HFFc6 (cell line): Measurements from ENCODE around the gene TSPAN31. TPM values are rescaled to one million over a fixed set of nuclear protein-coding genes. Genes with fewer than 3 reads are reported as not detected.

ENCODE experiments used
- DNase-seq: peaks from one replicate; pipeline ENCODE4 v3.0.0-alpha.2; 2018
- H3K27ac Mint-ChIP-seq: 2 replicates; pipeline ENCODE4 v1.8.0; 2020; ENCODE audit warnings: mild to moderate bottlenecking, mixed read lengths
- H3K27me3 Mint-ChIP-seq: 2 replicates; pipeline ENCODE4 v1.8.0; 2021; ENCODE audit warnings: mild to moderate bottlenecking, moderate library complexity, mixed read lengths; ENCODE audit not compliant: insufficient read depth
- H3K36me3 Mint-ChIP-seq: 2 replicates; pipeline ENCODE4 v1.8.0; 2021; ENCODE audit warnings: low read depth, mixed read lengths
- H3K4me1 Mint-ChIP-seq: 2 replicates; pipeline ENCODE4 v1.8.0; 2020; ENCODE audit warnings: low read depth, mixed read lengths
- H3K4me3 Mint-ChIP-seq: 2 replicates; pipeline ENCODE4 v1.8.0; 2020; ENCODE audit warnings: mild to moderate bottlenecking, moderate library complexity, mixed read lengths
- H3K9me3 Mint-ChIP-seq: 2 replicates; pipeline ENCODE4 v1.8.0; 2020; ENCODE audit warnings: mild to moderate bottlenecking, mixed read lengths
- CTCF ChIP-seq: fragments of 200-600 bp; sonication (generic); IDR thresholded peaks from 2 replicates; pipeline ENCODE4 v1.5.0; 2021; ENCODE audit warnings: antibody characterized with exemption, mild to moderate bottlenecking
- total RNA-seq, 6 experiments: library from RNA; stranded (reverse); fragmentation: NEBNext Ultra II Directional; extraction: Animal tissue kit (Norgen Biotek cat#: 25700); gene quantifications; 2 replicates in 1 of 6; 3 replicates in 5 of 6; pipeline ENCODE4 v1.2.3, GENCODE V29; 2021

The TSPAN31 gene
- total RNA-seq, 6 experiments from 2014 or later: 20.3 to 32.3 (median 24.3) TPM

- TF ChIP-seq CTCF: no peak
- H3K4me3 Mint-ChIP-seq: no peak overlapping the region
- peaks cover 29% of the 10 kb centered on the region for H3K4me1 Mint-ChIP-seq
- H3K9me3 Mint-ChIP-seq: no peaks in the 10 kb centered on the region
- no peak for DNase-seq
- H3K36me3 Mint-ChIP-seq: peaks cover 22% of the 10 kb centered on the region
- peaks cover 3% of the 10 kb centered on the region; the same call in 1 of the 2 replicates for H3K27me3 Mint-ChIP-seq
- no peak overlapping the region for H3K27ac Mint-ChIP-seq
These were observed 33.1 kb downstream of the TSPAN31 start for GRCh38 chr12:57777911-57778310.

GRCh38 chr12:57779736-57780135 is 34.9 kb downstream of the TSPAN31 start:
- peak overlapping the region; percentile 17; the same call in 1 of the 2 replicates for H3K27ac Mint-ChIP-seq
- H3K36me3 Mint-ChIP-seq: peaks cover 26% of the 10 kb centered on the region
- DNase-seq: peak; percentile 20
- H3K9me3 Mint-ChIP-seq: no peaks in the 10 kb centered on the region
- H3K4me1 Mint-ChIP-seq: peaks cover 22% of the 10 kb centered on the region
- TF ChIP-seq CTCF: no peak
- H3K27me3 Mint-ChIP-seq: peaks cover 2% of the 10 kb centered on the region; the same call in 1 of the 2 replicates
- H3K4me3 Mint-ChIP-seq: no peak overlapping the region

GRCh38 chr12:57780284-57780897 is 35.6 kb downstream of the TSPAN31 start:
- TF ChIP-seq CTCF: no peak
- DNase-seq: no peak
- H3K4me3 Mint-ChIP-seq: no peak overlapping the region
- H3K4me1 Mint-ChIP-seq: peaks cover 22% of the 10 kb centered on the region
- H3K9me3 Mint-ChIP-seq: no peaks in the 10 kb centered on the region
- H3K27ac Mint-ChIP-seq: no peak overlapping the region; the same call in 1 of the 2 replicates
- H3K36me3 Mint-ChIP-seq: peaks cover 26% of the 10 kb centered on the region
- peaks cover 2% of the 10 kb centered on the region; the same call in 1 of the 2 replicates for H3K27me3 Mint-ChIP-seq

- peaks cover 2% of the 10 kb centered on the region; the same call in 1 of the 2 replicates for H3K27me3 Mint-ChIP-seq
- no peak overlapping the region for H3K4me3 Mint-ChIP-seq
- no peak for DNase-seq
- H3K9me3 Mint-ChIP-seq: no peaks in the 10 kb centered on the region
- no peak for TF ChIP-seq CTCF
- peaks cover 22% of the 10 kb centered on the region for H3K4me1 Mint-ChIP-seq
- H3K27ac Mint-ChIP-seq: no peak overlapping the region
- peaks cover 18% of the 10 kb centered on the region for H3K36me3 Mint-ChIP-seq
These were observed 36.4 kb downstream of the TSPAN31 start for GRCh38 chr12:57781244-57781643.

- Mint-ChIP-seq H3K27ac (no peak overlapping the region), H3K9me3 (no peaks in the 10 kb centered on the region), H3K27me3 (peaks cover 2% of the 10 kb centered on the region; the same call in 1 of the 2 replicates), H3K4me1 (peaks cover 22% of the 10 kb centered on the region), H3K4me3 (no peak overlapping the region), H3K36me3 (peaks cover 21% of the 10 kb centered on the region)
- no peak for DNase-seq
- no peak for TF ChIP-seq CTCF
These were observed 37.0 kb downstream of the TSPAN31 start for GRCh38 chr12:57781801-57782200.
